Measurements from ENCODE around the gene DTNA.

- TF ChIP-seq CTCF (IDR thresholded peaks at IDR 0.05) (no peak), POLR2A (IDR thresholded peaks at IDR 0.05) (no peak)
Observed at GRCh38 chr18:34740101-34740500, 30.0 kb downstream of the DTNA start.

Data from prostate gland (tissue), 2 donors.